Lower leg skin (tissue), 4 donors: Measurements from ENCODE around the gene LRBA. TPM values are rescaled to one million over a fixed set of nuclear protein-coding genes. Genes with fewer than 3 reads are reported as not detected.
A peak's percentile ranks its signal among the peaks of the same experiment; 100 is the strongest.
"Not testable (repeated sequence)": the region's sequence is repeated elsewhere in the genome, so short reads cannot be mapped to it uniquely, and the experiment has no call there.

Experiments
- DNase-seq, 2 donors: peaks; one replicate each; pipeline ENCODE4 v3.0.0-alpha.2; 2019; ENCODE audit warnings: low spot score in 2 of 2
- H3K4me3 ChIP-seq: fragments of 200-600 bp; sonication (generic); 2 replicates; pipeline ENCODE4 v1.5.1; 2017; ENCODE audit warnings: mild to moderate bottlenecking, low read depth; ENCODE audit not compliant: poor library complexity, severe bottlenecking
- POLR2A ChIP-seq, 2 donors: fragments of 450-650 bp; IDR thresholded peaks; one replicate each; pipeline ENCODE4 v1.6.1; 2016 to 2017; ENCODE audit warnings: antibody characterized with exemption in 2 of 2, mild to moderate bottlenecking in 1 of 2, moderate library complexity in 1 of 2
- WGBS, 2 donors: methylation state at CpG; one replicate each; pipeline ENCODE4 v1.1.5; 2018; 5-methylcytosine and 5-hydroxymethylcytosine counted together
- intact Hi-C: fragments of 100-400 bp; cut with DNase I; formaldehyde crosslinking; loops from one replicate; pipeline ENCODE4 v1.15.0; 2023; ENCODE audit warnings: low total_unique reads
- total RNA-seq, 4 donors: library from RNA; depleted of rRNA; stranded (reverse); fragments of >200 nt; gene quantifications; one replicate each; pipeline ENCODE4 v1.1.0, GENCODE V29; 2016
- TF ChIP-seq, protein P1 (sequence below), 3 donors: fragments of 450-650 bp; IDR thresholded peaks; one replicate each; pipeline ENCODE4 v1.5.1; 2016; ENCODE audit warnings: antibody characterized with exemption in 3 of 3, mild to moderate bottlenecking in 3 of 3, moderate library complexity in 2 of 3

LRBA gene, protein sequence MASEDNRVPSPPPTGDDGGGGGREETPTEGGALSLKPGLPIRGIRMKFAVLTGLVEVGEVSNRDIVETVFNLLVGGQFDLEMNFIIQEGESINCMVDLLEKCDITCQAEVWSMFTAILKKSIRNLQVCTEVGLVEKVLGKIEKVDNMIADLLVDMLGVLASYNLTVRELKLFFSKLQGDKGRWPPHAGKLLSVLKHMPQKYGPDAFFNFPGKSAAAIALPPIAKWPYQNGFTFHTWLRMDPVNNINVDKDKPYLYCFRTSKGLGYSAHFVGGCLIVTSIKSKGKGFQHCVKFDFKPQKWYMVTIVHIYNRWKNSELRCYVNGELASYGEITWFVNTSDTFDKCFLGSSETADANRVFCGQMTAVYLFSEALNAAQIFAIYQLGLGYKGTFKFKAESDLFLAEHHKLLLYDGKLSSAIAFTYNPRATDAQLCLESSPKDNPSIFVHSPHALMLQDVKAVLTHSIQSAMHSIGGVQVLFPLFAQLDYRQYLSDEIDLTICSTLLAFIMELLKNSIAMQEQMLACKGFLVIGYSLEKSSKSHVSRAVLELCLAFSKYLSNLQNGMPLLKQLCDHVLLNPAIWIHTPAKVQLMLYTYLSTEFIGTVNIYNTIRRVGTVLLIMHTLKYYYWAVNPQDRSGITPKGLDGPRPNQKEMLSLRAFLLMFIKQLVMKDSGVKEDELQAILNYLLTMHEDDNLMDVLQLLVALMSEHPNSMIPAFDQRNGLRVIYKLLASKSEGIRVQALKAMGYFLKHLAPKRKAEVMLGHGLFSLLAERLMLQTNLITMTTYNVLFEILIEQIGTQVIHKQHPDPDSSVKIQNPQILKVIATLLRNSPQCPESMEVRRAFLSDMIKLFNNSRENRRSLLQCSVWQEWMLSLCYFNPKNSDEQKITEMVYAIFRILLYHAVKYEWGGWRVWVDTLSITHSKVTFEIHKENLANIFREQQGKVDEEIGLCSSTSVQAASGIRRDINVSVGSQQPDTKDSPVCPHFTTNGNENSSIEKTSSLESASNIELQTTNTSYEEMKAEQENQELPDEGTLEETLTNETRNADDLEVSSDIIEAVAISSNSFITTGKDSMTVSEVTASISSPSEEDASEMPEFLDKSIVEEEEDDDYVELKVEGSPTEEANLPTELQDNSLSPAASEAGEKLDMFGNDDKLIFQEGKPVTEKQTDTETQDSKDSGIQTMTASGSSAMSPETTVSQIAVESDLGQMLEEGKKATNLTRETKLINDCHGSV (N-terminal part only)
- total RNA-seq = 10 to 100 TPM; 71.9 to 86.8 (median 75.0) TPM

DNA sequence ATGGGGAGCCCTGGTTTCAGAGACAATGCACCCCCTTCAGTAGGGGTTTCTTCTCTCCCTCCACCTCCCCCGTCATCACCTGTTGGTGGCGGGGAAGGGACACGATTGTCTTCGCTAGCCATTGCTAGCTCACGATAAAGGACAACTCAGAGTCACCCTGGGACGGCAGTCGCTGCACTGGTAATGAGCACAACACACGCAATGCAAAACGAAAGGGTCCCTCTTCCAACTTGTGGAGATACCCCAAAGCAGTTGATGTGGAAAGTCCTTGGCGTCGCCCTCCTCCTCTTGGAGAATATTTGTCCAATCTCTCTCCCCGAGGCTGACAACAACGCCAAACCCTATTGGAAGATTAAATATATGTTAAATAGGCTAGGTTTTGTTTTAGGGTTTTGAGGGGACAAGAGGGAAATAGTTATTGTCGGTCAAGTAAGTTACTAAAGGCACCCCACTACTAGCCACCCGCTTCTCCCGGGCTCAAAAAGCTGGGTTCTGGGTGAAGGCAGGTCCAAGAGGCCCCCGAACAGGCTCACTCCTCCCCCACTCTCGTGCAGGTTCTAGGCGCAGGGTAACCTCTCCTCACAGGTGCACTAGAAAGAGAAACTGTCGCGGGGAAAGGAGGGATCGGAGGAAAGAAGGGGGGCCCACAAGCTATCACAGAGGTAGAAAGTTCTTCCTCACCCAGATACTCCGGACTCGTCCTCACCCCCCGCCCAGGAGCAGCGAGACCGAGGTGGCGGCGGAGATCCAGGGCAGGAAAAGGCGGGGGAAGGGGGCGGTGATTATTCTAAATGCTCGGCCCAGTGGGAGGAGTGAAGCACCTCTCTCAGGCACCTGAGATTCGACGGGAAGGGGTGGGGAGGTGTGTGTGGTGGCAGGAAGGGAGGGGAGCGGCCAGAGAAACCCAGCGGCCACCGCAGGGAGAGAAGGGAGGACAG lies at the start of gene LRBA:
LRBA (minus strand) TSS at position 764 of the 938 bp plus-strand sequence; CDS start at position 122, 642 bp downstream.
- TF ChIP-seq, protein P1, sequence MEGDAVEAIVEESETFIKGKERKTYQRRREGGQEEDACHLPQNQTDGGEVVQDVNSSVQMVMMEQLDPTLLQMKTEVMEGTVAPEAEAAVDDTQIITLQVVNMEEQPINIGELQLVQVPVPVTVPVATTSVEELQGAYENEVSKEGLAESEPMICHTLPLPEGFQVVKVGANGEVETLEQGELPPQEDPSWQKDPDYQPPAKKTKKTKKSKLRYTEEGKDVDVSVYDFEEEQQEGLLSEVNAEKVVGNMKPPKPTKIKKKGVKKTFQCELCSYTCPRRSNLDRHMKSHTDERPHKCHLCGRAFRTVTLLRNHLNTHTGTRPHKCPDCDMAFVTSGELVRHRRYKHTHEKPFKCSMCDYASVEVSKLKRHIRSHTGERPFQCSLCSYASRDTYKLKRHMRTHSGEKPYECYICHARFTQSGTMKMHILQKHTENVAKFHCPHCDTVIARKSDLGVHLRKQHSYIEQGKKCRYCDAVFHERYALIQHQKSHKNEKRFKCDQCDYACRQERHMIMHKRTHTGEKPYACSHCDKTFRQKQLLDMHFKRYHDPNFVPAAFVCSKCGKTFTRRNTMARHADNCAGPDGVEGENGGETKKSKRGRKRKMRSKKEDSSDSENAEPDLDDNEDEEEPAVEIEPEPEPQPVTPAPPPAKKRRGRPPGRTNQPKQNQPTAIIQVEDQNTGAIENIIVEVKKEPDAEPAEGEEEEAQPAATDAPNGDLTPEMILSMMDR (IDR thresholded peaks at IDR 0.05) = no peak
- TF ChIP-seq POLR2A (IDR thresholded peaks at IDR 0.05) = no peak
- intact Hi-C loops = no loop called here
- H3K4me3 ChIP-seq = peak within 1 kb of the TSS; percentile 98
- WGBS, 2 donors = 0% methylated on average over 37 of the region's 37 CpGs
- DNase-seq = peak; percentile 77 to 95

- 94% methylated on average over 3 of the region's 3 CpGs for WGBS, 2 donors
- DNase-seq = peak in 1 of 2 donors; percentile 37
- intact Hi-C loops, H3K4me3 ChIP-seq: not testable (repeated sequence)
Observed at GRCh38 chr4:151063143-151063542, 48.1 kb upstream of the LRBA start.

GRCh38 chr4:151055539-151055938 lies 40.5 kb upstream of the LRBA start:
- no peak for TF ChIP-seq POLR2A (IDR thresholded peaks at IDR 0.05)
- TF ChIP-seq, protein P1 (IDR thresholded peaks at IDR 0.05) = no peak

DNA sequence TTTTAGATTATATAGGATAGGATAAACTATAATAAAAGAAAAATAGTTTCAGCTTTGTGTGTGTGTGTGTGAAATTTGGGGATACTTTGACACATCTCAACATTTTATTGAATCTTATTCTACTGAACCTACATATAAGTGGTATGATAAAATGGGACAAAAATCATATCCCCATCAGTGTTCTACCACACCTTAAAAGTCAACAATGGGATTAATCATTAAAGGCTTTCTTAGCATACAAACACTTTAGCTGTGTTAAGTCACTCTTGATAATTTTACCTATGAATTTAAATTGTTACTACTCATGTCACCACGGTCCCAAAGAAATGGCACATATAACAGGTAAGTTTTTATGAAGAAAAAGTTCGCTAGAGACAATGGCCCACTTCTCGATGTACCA lies 37.7 kb upstream of the LRBA start:
- 97 to 98% methylated on average over 3 of the region's 3 CpGs for WGBS, 2 donors
- TF ChIP-seq, protein P1 (IDR thresholded peaks at IDR 0.05) = no peak
- no peak for TF ChIP-seq POLR2A (IDR thresholded peaks at IDR 0.05)
- no peak overlapping the region for H3K4me3 ChIP-seq
- intact Hi-C loops = no loop called here
- DNase-seq = no peak

More at GRCh38 chr4:151055539-151055938, 40.5 kb upstream of the LRBA start:
- no peak overlapping the region for H3K4me3 ChIP-seq
- DNase-seq = no peak
- WGBS, 2 donors = 65 to 71% methylated on average over 1 of the region's 1 CpG
- intact Hi-C loops = no loop called here

- intact Hi-C loops = no loop called here
- 90 to 95% methylated on average over 13 of the region's 13 CpGs for WGBS, 2 donors
- TF ChIP-seq POLR2A (IDR thresholded peaks at IDR 0.05) = no peak
- TF ChIP-seq, protein P1 (IDR thresholded peaks at IDR 0.05) = no peak
Observed at GRCh38 chr4:151049430-151049884, 34.4 kb upstream of the LRBA start.

More at GRCh38 chr4:151049430-151049884, 34.4 kb upstream of the LRBA start:
- no peak overlapping the region for H3K4me3 ChIP-seq
- peak in 1 of 2 donors; percentile 29 for DNase-seq
